ENCODE results near the gene NOS3.

GRCh38 chr7:150957133-150958020 is 33.4 kb upstream of the NOS3 start:
- TF ChIP-seq POLR2AphosphoS5 (IDR thresholded peaks at IDR 0.05), result no peak
- TF ChIP-seq, protein P1, sequence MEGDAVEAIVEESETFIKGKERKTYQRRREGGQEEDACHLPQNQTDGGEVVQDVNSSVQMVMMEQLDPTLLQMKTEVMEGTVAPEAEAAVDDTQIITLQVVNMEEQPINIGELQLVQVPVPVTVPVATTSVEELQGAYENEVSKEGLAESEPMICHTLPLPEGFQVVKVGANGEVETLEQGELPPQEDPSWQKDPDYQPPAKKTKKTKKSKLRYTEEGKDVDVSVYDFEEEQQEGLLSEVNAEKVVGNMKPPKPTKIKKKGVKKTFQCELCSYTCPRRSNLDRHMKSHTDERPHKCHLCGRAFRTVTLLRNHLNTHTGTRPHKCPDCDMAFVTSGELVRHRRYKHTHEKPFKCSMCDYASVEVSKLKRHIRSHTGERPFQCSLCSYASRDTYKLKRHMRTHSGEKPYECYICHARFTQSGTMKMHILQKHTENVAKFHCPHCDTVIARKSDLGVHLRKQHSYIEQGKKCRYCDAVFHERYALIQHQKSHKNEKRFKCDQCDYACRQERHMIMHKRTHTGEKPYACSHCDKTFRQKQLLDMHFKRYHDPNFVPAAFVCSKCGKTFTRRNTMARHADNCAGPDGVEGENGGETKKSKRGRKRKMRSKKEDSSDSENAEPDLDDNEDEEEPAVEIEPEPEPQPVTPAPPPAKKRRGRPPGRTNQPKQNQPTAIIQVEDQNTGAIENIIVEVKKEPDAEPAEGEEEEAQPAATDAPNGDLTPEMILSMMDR (IDR thresholded peaks at IDR 0.05), result no peak
